ENCODE results near the gene HNRNPM.
"Not testable (repeated sequence)": the region's sequence is repeated elsewhere in the genome, so short reads cannot be mapped to it uniquely, and the experiment has no call there.

Gene HNRNPM

GRCh38 chr19:8514505-8515009 lies 69.8 kb downstream of the HNRNPM start:
- not testable (repeated sequence) for DNase-seq

- no peak for DNase-seq
Measured at GRCh38 chr19:8515317-8515716, 70.5 kb downstream of the HNRNPM start.

- no peak for DNase-seq
Measured at GRCh38 chr19:8517551-8518442, 73.0 kb downstream of the HNRNPM start.

- DNase-seq: no peak
Measured at GRCh38 chr19:8518536-8518935, 73.8 kb downstream of the HNRNPM start.

- DNase-seq: no peak
Measured at GRCh38 chr19:8519388-8519787, 74.6 kb downstream of the HNRNPM start.

GRCh38 chr19:8525401-8525684 lies 80.6 kb downstream of the HNRNPM start:
- no peak for DNase-seq

GRCh38 chr19:8526345-8527091 lies 81.7 kb downstream of the HNRNPM start:
- DNase-seq: no peak

- DNase-seq: no peak
Measured at GRCh38 chr19:8528500-8528899, 83.7 kb downstream of the HNRNPM start.

- no peak for DNase-seq
Measured at GRCh38 chr19:8529369-8530006, 84.7 kb downstream of the HNRNPM start.

- DNase-seq: no peak
Measured at GRCh38 chr19:8530061-8530679, 85.4 kb downstream of the HNRNPM start.

- no peak for DNase-seq
Measured at GRCh38 chr19:8531470-8531869, 86.7 kb downstream of the HNRNPM start.

- DNase-seq: no peak
Measured at GRCh38 chr19:8532225-8532624, 87.5 kb downstream of the HNRNPM start.

- DNase-seq: no peak
Measured at GRCh38 chr19:8536282-8536681, 91.5 kb downstream of the HNRNPM start.

GRCh38 chr19:8537099-8537498 lies 92.3 kb downstream of the HNRNPM start:
- no peak for DNase-seq

All from NCI-H187 treated with DMSO at 0.1 percent for 48 hours (cell line).